HepG2 (cell line): ENCODE data around the gene TMEM273. TPM values are rescaled to one million over a fixed set of nuclear protein-coding genes. Genes with fewer than 3 reads are reported as not detected.

Experiments
- ATAC-seq: fragments of 200-7000 bp; cut with Tn5 transposase; 3 replicates; pipeline ENCODE4 v1.9.1; 2020; ENCODE audit warnings: mild to moderate bottlenecking, moderate library complexity
- BruUV-seq: library from RNA; stranded (reverse); fragments of 400-500 nt; replicated peaks from 2 replicates; lab custom pipeline; 2021; lab: Mats Ljungman, UMichigan
- CTCF ChIA-PET: fragments of 300-600 bp; formaldehyde crosslinking; extraction: SDS; loops from one replicate; lab custom pipeline; 2021; ENCODE audit warnings: low total read pairs, inconsistent platforms, low intra/inter-chr PET ratio; lab: Yijun Ruan, JAX
- POLR2A ChIA-PET: fragments of 350-600 bp; sonication (Branson Sonifier 250); formaldehyde crosslinking; loops from one replicate; lab custom pipeline; 2020; ENCODE audit warnings: antibody characterized with exemption, inconsistent platforms; lab: Yijun Ruan, JAX
- DNase-seq: peaks from one replicate; pipeline ENCODE4 v3.0.0-alpha.2; 2015; ENCODE audit warnings: low spot score
- FAIRE-seq: peaks from 3 replicates; lab custom pipeline; 2011; peaks lifted over from hg19 to GRCh38; lab: Jason Lieb, UNC
- H2AFZ ChIP-seq: one replicate; pipeline ENCODE4 v1.6.1; 2011; ENCODE audit warnings: low read length, inconsistent platforms
- H3K27ac ChIP-seq: fragments of 300-600 bp; 3 replicates; pipeline ENCODE4 v1.8.0; 2011; ENCODE audit warnings: mixed run types, mild to moderate bottlenecking, mixed read lengths, low read length, inconsistent platforms; ENCODE audit not compliant: insufficient read depth; ENCODE audit errors: extremely low read length
- H3K27me3 ChIP-seq, 2 experiments: fragments of 200-600 bp in 1 of 2; 2 replicates in 1 of 2; 3 replicates in 1 of 2; pipeline versions ENCODE4 v1.6.0 to v1.8.0; 2011; ENCODE audit warnings: low read length in 2 of 2, mild to moderate bottlenecking in 2 of 2, moderate library complexity in 2 of 2, inconsistent platforms in 1 of 2; ENCODE audit not compliant: insufficient read depth in 2 of 2, control insufficient read depth in 1 of 2
- H3K36me3 ChIP-seq, 2 experiments: fragments of 200-600 bp in 1 of 2; replicated peaks in 1 of 2; 2 replicates in 1 of 2; 3 replicates in 1 of 2; pipeline versions ENCODE4 v1.5.1 to v1.8.0; 2011; ENCODE audit warnings: low read length in 2 of 2, inconsistent platforms in 1 of 2; ENCODE audit not compliant: insufficient read depth in 2 of 2, control insufficient read depth in 1 of 2
- H3K4me1 ChIP-seq: 2 replicates; pipeline ENCODE4 v1.5.1; 2012; ENCODE audit warnings: low read length, inconsistent platforms; ENCODE audit not compliant: insufficient read depth
- H3K4me2 ChIP-seq: 2 replicates; pipeline ENCODE4 v1.6.0; 2011; ENCODE audit warnings: low read depth, low read length, inconsistent platforms
- H3K4me3 ChIP-seq, 3 experiments: fragments of 200-600 bp in 1 of 3; sonication (generic), shearing (Covaris generic) in 1 of 3; replicated peaks in 1 of 3; 2 replicates each; pipeline ENCODE4 v1.5.1; 2011 to 2016; ENCODE audit warnings: low read length in 3 of 3, inconsistent platforms in 2 of 3, low read depth in 2 of 3, mild to moderate bottlenecking in 2 of 3, control low read depth in 1 of 3, mixed read lengths in 1 of 3; ENCODE audit not compliant: insufficient read depth in 1 of 3
- H3K79me2 ChIP-seq: one replicate; pipeline ENCODE4 v1.6.1; 2011; ENCODE audit warnings: low read length, inconsistent platforms; ENCODE audit not compliant: insufficient read depth
- H3K9ac ChIP-seq: 2 replicates; pipeline ENCODE4 v1.6.0; 2011; ENCODE audit warnings: mild to moderate bottlenecking, low read depth, low read length, inconsistent platforms; ENCODE audit not compliant: insufficient read depth
- H3K9me3 ChIP-seq: 2 replicates; pipeline ENCODE4 v1.5.1; 2012; ENCODE audit warnings: mild to moderate bottlenecking, low read length
- H4K20me1 ChIP-seq: 2 replicates; pipeline ENCODE4 v1.6.0; 2011; ENCODE audit warnings: inconsistent platforms, mild to moderate bottlenecking, low read length, moderate library complexity; ENCODE audit not compliant: insufficient read depth
- ARID5B ChIP-seq: IDR thresholded peaks from 2 replicates; pipeline ENCODE4 v1.4.0; 2020; ENCODE audit warnings: mild to moderate bottlenecking, missing genetic modification reagents
- GZF1 ChIP-seq: sonication (generic); formaldehyde crosslinking; IDR thresholded peaks from 2 replicates; pipeline ENCODE4 v1.5.1; 2020; ENCODE audit warnings: mild to moderate bottlenecking, missing genetic modification reagents
- JUND ChIP-seq: sonication (generic); formaldehyde crosslinking; IDR thresholded peaks from 2 replicates; pipeline ENCODE4 v1.8.0; 2022; ENCODE audit warnings: mild to moderate bottlenecking, missing genetic modification reagents
- KDM2A ChIP-seq: sonication (generic); formaldehyde crosslinking; IDR thresholded peaks from 2 replicates; pipeline ENCODE4 v1.4.0; 2020; ENCODE audit warnings: low read depth, missing genetic modification reagents, borderline replicate concordance
- PAWR ChIP-seq: sonication (generic); formaldehyde crosslinking; IDR thresholded peaks from 2 replicates; pipeline ENCODE4 v1.4.0; 2020; ENCODE audit warnings: missing genetic modification reagents, mild to moderate bottlenecking, borderline replicate concordance
- PCBP1 ChIP-seq: fragments of 200-400 bp; formaldehyde crosslinking; IDR thresholded peaks from 2 replicates; pipeline ENCODE4 v1.6.1; 2017; ENCODE audit warnings: mild to moderate bottlenecking, low read depth, low read length, borderline replicate concordance
- POGZ ChIP-seq: sonication (generic); formaldehyde crosslinking; IDR thresholded peaks from 2 replicates; pipeline ENCODE4 v1.4.0; 2020; ENCODE audit warnings: mild to moderate bottlenecking, missing genetic modification reagents
- POLR2AphosphoS5 ChIP-seq: IDR thresholded peaks from 2 replicates; pipeline ENCODE4 v1.6.1; 2012; ENCODE audit warnings: low read depth, low read length
- ZNF451 ChIP-seq: sonication (generic); formaldehyde crosslinking; IDR thresholded peaks from 2 replicates; pipeline ENCODE4 v1.5.0; 2020; ENCODE audit warnings: mild to moderate bottlenecking, missing genetic modification reagents
- ZNF460 ChIP-seq: sonication (generic); formaldehyde crosslinking; IDR thresholded peaks from 2 replicates; pipeline ENCODE4 v1.5.1; 2020; ENCODE audit warnings: missing genetic modification reagents, mild to moderate bottlenecking, borderline replicate concordance
- ZNF501 ChIP-seq: sonication (generic); formaldehyde crosslinking; IDR thresholded peaks from 2 replicates; pipeline ENCODE4 v1.5.1; 2020; ENCODE audit warnings: mild to moderate bottlenecking, moderate library complexity, missing genetic modification reagents
- ZNF816 ChIP-seq: sonication (generic); formaldehyde crosslinking; IDR thresholded peaks from 2 replicates; pipeline ENCODE4 v1.8.0; 2022; ENCODE audit warnings: missing genetic modification reagents, mild to moderate bottlenecking, borderline replicate concordance
- ZSCAN20 ChIP-seq: sonication (generic); formaldehyde crosslinking; IDR thresholded peaks from 2 replicates; pipeline ENCODE4 v1.4.0; 2020; ENCODE audit warnings: missing genetic modification reagents, mild to moderate bottlenecking, borderline replicate concordance
- WGBS: methylation state at CpG from one replicate; pipeline ENCODE4 v1.1.6; 2017; ENCODE audit warnings: low lambda C conversion rate; 5-methylcytosine and 5-hydroxymethylcytosine counted together
- in situ Hi-C: cut with HindIII; loops from 2 replicates; pipeline ENCODE4 v1.10.0; 2017; ENCODE audit warnings: low pct_unique_long_range_greater_than_20kb; ENCODE audit not compliant: extremely low pct_ligation_motif_present
- intact Hi-C: fragments of 100-400 bp; cut with micrococcal nuclease; formaldehyde crosslinking; loops from one replicate; pipeline ENCODE4 v1.10.0; 2022; ENCODE audit not compliant: unreplicated experiment
- polyA plus RNA-seq, 8 experiments: library from polyadenylated mRNA; depleted of rRNA in 3 of 8; stranded (reverse) in 7 of 8; unstranded in 1 of 8; fragments of >200 nt; fragmentation: Illumina TruSeq in 4 of 8; extraction: Trizol in 4 of 8; gene quantifications; 2 replicates each; pipeline versions ENCODE4 v1.2.1 to v1.2.3, GENCODE V29; 2011 to 2016; ENCODE audit warnings: low read depth in 4 of 8, missing spikeins in 1 of 8, mixed read lengths in 1 of 8; ENCODE audit not compliant: insufficient read depth in 1 of 8
- total RNA-seq, 5 experiments: library from RNA; depleted of rRNA; stranded (reverse); fragments of >200 nt; fragmentation: Illumina TruSeq; extraction: Trizol; gene quantifications; 2 replicates each; pipeline ENCODE4 v1.2.3, GENCODE V29; 2016; ENCODE audit warnings: low read depth in 1 of 5
- TF ChIP-seq, protein P1 (sequence below): sonication (generic); formaldehyde crosslinking; IDR thresholded peaks from 2 replicates; pipeline ENCODE4 v1.4.0; 2020; ENCODE audit warnings: missing genetic modification reagents
- TF ChIP-seq, protein P2 (sequence below): sonication (generic); formaldehyde crosslinking; IDR thresholded peaks from 2 replicates; pipeline ENCODE4 v1.4.0; 2020; ENCODE audit warnings: mild to moderate bottlenecking, missing genetic modification reagents
- TF ChIP-seq, protein P3 (sequence below): sonication (generic); formaldehyde crosslinking; conservative IDR thresholded peaks from 2 replicates; pipeline ENCODE4 v1.4.0; 2020; ENCODE audit warnings: missing genetic modification reagents
- TF ChIP-seq, protein P4 (sequence below): sonication (generic); formaldehyde crosslinking; IDR thresholded peaks from 2 replicates; pipeline ENCODE4 v1.4.0; 2020; ENCODE audit warnings: mild to moderate bottlenecking, missing genetic modification reagents

TMEM273 gene
- total and polyA plus RNA-seq, 2 of the 13 experiments (the other 11 are each of a cell fraction or from before 2014, with no cell fraction given): not detected

DNA sequence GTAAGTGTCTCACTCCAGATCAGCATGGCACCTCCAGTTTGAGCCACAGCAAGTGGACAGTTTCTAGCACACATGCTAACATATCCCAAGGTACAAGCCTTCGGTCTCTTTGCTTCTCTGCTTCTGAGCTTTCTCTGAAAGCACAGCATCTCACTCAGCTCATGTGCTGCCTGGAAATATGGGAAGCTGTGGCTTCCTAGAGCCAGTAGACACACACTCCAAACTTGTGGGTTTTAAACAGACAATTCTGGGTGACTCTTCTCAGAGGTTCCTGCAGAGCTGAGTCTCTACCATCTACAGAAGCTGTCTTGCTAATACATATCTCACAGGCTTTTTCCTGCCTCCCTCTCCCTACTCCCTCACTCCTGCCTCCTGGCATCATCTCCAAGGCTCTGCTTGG, 23.9 kb upstream of the TMEM273 start:
- H3K9me3 ChIP-seq: no peaks in the 10 kb centered on the region
- no peaks in the 10 kb centered on the region for H3K4me1 ChIP-seq
- FAIRE-seq (no peak), DNase-seq (no peak), ATAC-seq (no peak)
- CTCF ChIA-PET: no interaction called here
- no peak overlapping the region for H3K4me2 ChIP-seq
- H3K36me3 ChIP-seq: no peaks in the 10 kb centered on the region
- H3K4me3 ChIP-seq: no peak overlapping the region
- H3K79me2 ChIP-seq: no peaks in the 10 kb centered on the region
- BruUV-seq: no TSS peak
- no peaks in the 10 kb centered on the region for H4K20me1 ChIP-seq
- no peak overlapping the region for H3K9ac ChIP-seq
- no peak overlapping the region for H2AFZ ChIP-seq
- H3K27me3 ChIP-seq: peaks cover 0 to 3% of the 10 kb centered on the region in 2 experiments; a peak in 1 of 5 replicates
- H3K27ac ChIP-seq: no peak overlapping the region
- POLR2A ChIA-PET: no interaction called here
- in situ Hi-C loops (no loop called here), intact Hi-C loops (no loop called here)
- WGBS: 14% methylated on average over 1 of the region's 1 CpG
- TF ChIP-seq, protein P1, sequence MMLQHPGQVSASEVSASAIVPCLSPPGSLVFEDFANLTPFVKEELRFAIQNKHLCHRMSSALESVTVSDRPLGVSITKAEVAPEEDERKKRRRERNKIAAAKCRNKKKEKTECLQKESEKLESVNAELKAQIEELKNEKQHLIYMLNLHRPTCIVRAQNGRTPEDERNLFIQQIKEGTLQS (CRISPR knock-in tag): no peak
- TF ChIP-seq, protein P2, sequence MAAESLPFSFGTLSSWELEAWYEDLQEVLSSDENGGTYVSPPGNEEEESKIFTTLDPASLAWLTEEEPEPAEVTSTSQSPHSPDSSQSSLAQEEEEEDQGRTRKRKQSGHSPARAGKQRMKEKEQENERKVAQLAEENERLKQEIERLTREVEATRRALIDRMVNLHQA (CRISPR knock-in tag): no peak
- TF ChIP-seq ZNF460 (CRISPR knock-in tag): no peak
- TF ChIP-seq PAWR (CRISPR knock-in tag): no peak
- TF ChIP-seq, protein P3, sequence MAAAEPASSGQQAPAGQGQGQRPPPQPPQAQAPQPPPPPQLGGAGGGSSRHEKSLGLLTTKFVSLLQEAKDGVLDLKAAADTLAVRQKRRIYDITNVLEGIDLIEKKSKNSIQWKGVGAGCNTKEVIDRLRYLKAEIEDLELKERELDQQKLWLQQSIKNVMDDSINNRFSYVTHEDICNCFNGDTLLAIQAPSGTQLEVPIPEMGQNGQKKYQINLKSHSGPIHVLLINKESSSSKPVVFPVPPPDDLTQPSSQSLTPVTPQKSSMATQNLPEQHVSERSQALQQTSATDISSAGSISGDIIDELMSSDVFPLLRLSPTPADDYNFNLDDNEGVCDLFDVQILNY (CRISPR knock-in tag): no peak
- no peak for TF ChIP-seq ZNF451
- TF ChIP-seq ZNF816 (CRISPR knock-in tag): no peak
- no peak for TF ChIP-seq ARID5B
- TF ChIP-seq ZSCAN20: no peak
- no peak for TF ChIP-seq ZNF501 (CRISPR knock-in tag)
- TF ChIP-seq POGZ: no peak
- TF ChIP-seq PCBP1: no peak
- TF ChIP-seq JUND (CRISPR knock-in tag): no peak
- no peak for TF ChIP-seq POLR2AphosphoS5
- TF ChIP-seq KDM2A: no peak
- no peak for TF ChIP-seq GZF1
- TF ChIP-seq, protein P4, sequence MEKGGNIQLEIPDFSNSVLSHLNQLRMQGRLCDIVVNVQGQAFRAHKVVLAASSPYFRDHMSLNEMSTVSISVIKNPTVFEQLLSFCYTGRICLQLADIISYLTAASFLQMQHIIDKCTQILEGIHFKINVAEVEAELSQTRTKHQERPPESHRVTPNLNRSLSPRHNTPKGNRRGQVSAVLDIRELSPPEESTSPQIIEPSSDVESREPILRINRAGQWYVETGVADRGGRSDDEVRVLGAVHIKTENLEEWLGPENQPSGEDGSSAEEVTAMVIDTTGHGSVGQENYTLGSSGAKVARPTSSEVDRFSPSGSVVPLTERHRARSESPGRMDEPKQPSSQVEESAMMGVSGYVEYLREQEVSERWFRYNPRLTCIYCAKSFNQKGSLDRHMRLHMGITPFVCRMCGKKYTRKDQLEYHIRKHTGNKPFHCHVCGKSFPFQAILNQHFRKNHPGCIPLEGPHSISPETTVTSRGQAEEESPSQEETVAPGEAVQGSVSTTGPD: no peak
